NCI-H2227 treated with DMSO at 0.1 percent for 48 hours (cell line): ENCODE measurements around the gene CRELD2.

Source experiments
- DNase-seq: peaks from one replicate; lab custom pipeline; 2025; lab: John Stamatoyannopoulos, UW

The CRELD2 gene

GRCh38 chr22:49929994-49930575, 11.7 kb downstream of the CRELD2 start:
- no peak for DNase-seq

DNA sequence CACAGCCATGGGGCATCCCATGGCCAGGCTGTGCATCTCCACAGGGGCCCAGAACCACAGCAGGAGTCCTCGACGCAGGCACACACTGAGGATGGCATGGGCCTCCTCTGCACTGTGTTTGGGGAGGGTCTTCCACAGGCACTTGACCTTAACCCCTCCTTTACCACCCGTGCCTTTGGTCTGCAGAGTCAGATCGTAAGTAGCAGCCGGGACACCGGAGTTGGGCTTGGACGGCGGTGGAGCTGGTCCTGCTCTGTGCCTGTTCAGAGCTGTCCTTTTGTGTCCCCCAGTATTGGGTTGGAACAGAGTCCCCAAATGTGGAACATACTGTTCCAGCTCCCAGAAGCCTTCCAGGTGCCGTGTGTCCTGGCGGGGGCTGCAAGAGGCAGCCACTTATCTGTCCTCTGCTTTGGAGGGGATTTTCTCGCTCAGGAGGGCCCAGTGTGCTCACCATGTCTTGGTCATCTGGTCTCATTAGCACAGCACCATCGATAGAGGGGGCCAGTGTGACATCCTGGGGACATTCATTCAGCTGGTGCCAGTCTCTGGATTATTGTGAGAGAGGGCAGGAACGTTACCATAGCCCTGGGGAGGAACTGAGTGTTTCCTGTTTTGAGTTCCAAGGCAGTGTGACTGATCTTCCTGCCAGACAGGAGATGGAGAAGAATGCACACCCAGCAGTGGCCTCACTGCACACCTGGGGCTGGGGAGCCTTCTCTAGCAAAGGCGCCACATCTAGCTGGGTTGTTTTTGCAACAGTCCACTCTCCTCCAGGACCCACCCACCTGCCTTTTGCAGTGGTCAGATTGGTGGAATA, 12.4 kb downstream of the CRELD2 start:
- no peak for DNase-seq

DNA sequence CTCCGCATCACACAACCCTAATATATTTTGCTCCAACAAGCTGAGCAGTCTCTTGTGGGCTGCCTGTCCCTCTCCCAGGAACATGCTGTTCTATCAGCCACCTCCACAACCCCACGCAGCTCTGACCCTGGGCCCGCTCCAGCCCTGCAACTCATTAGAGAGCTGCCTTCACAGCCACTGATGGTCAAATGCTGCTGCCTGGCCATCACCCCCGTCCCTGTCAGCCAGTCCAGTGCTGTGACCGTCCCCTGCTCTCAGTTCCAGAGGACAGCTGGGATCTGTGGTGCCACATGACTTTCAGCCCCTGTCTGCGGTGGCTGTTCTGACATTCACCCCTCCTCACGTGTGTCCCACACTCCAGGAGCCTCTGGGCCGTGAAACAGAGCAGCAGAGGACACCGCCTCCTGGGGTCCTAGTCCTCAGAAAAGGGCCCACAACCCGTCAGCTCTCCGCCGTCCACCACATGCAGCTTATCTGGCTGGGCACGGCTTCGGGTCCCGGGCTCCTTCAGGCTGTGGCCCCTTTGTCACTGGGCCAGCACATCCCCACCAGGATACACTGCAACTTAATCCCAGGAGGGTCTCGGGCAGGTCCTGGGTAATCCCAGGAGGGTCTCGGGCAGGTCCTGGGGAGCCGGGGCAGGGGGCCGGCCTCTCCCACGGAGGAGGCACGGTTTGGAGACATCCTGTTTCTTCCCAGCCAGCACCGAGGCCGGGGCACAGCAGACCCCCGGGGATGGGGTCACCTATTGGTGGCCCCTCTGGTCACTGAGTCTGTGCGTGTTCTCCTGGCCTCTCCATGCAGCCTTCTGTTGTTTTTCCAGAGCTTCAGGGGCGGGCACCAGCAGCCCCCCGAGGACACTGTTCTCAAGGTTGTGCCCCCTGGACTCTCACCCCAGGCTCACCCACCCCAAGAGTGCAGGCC, 15.1 kb downstream of the CRELD2 start:
- DNase-seq: no peak

GRCh38 chr22:49934160-49934890, 15.9 kb downstream of the CRELD2 start:
- no peak for DNase-seq

DNA sequence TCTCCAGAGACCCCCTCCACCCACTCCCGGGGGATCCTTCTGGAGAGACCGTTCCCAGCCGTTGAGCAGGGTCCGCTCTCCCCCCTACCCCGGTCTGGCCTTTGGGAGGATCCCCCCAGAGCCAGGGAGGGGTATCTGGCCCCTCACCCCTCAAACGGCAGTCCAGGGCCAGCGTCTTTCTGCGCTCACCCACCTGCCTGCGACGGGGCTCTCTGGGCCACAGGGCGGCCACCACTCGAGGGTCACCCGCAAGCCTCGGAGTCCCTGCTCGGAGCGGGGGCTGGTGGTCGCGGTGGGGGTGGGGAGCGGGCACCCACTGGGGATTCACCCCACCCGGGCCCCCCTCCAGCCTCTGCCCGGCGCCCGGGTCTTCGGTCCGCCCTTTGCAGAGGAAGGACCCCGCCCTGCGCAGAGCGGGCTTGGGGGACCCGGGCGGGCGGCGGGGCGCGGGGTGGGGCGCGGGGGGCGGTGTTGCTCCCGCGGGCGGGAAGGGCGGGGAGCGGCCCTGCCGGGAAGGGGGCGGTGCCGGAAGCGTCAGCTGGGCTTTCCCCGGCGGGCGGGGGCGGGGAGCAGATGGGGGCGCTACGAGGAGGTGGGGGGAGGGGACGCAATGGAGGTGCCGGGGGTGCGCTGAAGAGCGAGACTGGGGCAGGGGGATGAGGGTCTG, 16.6 kb downstream of the CRELD2 start:
- DNase-seq: peak; percentile 31

- no peak for DNase-seq
These were observed 17.1 kb downstream of the CRELD2 start for GRCh38 chr22:49935561-49935960.

GRCh38 chr22:49936018-49936972, 17.9 kb downstream of the CRELD2 start:
- DNase-seq: no peak

DNA sequence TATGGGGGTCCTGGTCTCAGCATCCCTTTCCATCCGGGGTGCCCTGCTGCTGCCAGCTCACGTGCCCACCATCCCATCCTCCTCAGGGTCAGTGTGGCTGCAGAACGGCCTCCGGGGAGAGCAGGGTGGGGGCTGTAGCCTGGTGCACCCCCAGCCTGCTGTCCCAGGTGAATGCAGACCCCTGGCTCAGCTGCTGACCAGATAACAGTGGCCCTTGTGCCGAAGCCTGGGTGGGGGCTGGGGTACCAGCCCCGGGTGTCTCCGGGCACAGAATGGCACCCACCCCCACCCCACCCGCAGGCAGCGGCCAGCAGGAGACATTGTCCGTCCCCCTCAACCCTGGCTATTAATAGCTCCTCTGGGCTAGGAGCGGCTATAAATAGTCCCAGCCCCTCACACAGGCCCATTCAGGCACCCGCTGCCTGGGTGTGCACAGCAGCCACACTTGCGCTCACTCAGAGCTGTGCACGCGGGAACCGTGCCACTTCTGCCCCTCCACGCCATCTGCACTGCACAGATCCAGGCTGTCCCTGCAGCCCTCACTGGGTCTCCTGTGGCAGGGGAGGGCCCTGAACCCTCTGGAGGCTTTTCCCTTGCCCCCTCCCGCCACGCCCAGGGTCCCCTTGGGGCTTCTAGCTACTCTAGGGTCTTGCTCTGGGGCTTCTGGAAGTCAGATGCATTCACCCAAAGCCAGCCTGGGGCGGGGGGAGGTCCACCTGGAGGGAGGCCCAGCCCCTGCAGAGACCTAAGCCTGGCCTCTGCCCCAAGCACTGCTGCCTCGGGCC, 18.7 kb downstream of the CRELD2 start:
- no peak for DNase-seq

DNA sequence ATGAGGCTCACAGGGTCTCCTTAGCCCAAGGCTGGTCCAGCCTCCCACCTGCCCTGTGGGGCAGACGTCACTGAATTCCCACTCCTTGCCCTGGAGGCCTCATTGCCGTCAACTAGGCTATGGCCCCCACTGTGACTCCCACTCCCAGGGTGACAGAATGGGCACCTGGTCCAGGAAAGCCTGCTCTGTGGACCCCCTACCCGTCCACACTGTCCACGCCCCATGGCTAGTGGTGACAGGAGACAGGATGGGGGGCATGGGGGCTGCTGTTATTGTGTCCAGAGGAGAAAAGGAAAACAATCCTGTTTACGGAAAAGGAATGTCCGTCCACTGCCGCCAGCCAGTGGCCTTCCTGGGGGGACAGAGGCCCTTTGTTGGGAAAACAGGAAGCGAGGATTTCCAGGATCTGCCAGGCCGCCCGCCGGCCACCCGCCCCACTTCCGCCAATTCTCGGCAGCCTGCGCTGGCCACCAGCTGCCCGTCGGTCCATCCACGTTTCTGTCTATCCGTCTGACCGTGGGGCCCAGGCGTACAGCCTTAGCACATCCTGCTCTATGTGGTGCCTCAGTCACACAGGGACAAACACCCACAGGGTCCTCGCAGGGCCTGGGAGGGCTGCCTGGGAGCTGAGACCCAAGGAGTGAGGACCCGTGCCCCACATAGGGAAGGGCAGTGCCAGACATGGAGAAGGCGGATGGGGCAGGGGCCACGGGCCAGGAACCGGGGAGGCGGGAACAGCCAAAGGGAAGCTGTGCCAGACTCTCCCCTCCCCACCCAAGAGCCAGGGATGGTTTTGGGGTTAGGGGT, 19.5 kb downstream of the CRELD2 start:
- no peak for DNase-seq

DNA sequence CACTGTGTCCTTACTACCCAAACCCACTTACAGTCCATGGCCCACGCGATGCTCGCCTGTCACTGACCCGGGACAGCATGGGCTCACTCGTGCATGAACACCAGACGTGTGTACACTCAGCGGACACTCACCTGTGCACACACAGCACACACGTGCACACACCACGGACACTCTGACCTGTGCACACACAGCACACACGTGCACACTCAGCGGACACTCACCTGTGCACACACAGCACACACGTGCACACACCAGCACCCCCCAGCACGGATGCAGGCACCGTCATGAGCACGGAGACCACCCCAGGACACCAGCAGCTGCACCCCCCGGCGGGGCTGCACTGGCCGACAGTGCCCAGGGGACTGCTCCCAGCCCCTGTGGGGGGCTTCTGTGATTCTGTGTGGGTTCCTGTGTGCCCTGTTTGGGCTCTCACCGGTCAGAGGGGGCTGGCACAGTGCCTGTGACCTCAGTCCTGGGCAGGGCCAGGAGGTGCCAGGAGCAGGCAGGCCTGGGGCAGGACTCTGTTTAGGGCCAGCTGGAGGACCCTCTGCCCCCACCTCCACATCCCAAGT, 20.2 kb downstream of the CRELD2 start:
- DNase-seq: no peak

- no peak for DNase-seq
These were observed 23.3 kb downstream of the CRELD2 start for GRCh38 chr22:49941507-49942316.

GRCh38 chr22:49942565-49943404, 24.4 kb downstream of the CRELD2 start:
- no peak for DNase-seq

DNA sequence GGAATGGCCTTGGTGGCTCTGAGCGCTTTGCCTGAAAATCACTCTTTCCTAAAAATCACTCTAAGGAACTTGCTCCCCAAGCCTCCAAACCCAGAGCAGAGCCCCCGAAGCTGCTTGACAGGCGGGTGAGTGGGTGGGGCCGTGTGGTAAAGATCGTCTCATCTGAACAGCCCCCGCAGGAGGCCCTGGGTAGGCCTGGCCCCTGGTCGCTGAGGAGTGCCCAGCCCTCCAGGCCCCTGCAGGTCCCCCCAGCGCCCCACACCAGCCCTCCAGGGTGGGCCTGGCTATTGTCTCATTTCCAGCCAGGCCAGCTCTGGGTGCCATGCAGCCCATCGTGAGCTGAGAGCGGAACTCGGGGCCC, 25.0 kb downstream of the CRELD2 start:
- DNase-seq: no peak

- DNase-seq: no peak
These were observed 25.5 kb downstream of the CRELD2 start for GRCh38 chr22:49943771-49944398.

- no peak for DNase-seq
These were observed 26.0 kb downstream of the CRELD2 start for GRCh38 chr22:49944399-49944891.
